GM21737 (cell line): ENCODE results near the gene PDGFB.

ENCODE experiments used
- ATAC-seq: cut with Tn5 transposase; IDR thresholded peaks from one replicate; pipeline ENCODE4 v1.9.1; 2021; ENCODE audit warnings: mild to moderate bottlenecking, moderate library complexity; ENCODE audit not compliant: unreplicated experiment

Gene PDGFB

GRCh38 chr22:39176714-39177455 is 67.9 kb downstream of the PDGFB start:
- ATAC-seq, result no peak

- ATAC-seq, result no peak
Observed at GRCh38 chr22:39176143-39176713, 68.6 kb downstream of the PDGFB start.

DNA sequence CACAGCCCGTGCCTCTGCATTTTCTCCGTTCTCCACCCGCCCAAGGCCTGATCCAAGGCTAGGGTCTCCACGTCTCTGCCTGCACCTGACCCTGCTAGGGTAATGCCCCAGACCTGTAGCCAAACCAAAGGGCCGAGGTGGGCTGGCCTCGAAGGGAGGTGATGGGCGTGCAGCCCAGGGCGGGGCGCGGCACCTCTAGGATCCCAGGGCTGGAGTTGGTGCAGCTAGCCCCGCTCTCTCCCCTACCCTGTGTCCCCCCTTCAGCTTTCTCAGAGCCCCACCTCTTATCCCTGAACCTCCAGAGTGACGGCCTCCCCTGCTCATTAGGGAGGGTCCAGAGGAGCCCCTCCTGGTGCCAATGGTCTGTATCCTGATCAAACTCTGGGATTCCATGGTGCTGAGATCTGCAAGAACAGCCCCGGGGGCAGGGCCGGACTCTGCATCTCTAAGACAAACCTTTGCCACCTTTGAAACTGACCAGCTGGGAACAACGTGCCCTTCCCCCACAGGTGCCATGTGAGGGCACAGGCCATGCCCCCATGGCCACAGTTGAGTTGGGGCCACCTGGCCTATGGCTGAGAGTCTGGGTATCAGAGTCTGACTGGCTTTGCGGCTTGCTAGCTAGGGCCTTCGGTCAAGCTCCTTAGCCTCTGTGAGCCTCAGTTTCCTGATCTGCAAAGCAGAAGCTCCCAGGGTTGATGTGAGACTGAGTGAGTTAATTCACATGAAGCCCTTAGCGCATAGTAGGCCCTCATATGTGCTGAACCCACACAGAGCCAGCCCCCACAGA is 69.2 kb downstream of the PDGFB start:
- ATAC-seq, result no peak

DNA sequence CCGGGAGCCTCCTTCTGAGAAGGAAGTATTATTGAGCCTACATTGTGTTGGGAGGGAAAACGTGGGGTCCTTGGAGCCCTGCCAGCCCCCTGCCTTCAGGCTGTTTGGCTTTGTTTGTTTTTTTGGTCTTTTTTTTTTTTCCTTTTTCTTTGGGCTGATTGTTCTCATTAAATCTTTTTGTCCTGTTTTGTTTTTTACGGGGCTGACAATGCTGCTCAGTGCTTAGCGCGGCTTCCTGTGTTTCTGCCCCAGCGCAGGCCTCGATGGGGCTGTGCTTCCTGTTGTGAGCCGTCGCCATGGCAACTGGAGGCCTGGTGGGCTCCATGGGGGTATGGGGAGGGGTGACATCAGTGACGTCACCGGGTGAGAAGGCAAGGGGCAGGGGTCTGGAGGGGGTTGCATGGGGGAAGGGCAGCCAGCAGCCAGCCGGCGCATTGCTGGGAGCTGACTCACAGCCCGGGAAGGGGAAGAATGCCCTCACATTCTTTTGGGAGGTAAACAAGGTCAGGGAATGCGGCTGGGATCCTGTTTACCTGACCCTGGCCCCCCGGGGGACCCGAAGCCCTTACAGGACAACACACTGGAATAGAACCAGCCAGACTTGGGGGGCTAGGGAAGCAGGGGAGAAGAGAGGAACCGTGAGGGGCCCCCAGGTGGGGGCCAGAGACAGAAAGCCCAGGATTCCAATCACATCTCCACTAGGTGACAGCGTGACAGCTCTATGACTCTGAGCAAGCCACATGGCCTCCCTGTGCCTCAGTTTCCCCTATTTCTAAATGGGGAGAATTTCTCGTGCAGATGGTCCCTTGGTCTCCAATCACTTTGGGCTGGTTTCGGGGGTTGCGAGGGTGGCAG is 70.1 kb downstream of the PDGFB start:
- ATAC-seq, result no peak

- ATAC-seq, result no peak
Observed at GRCh38 chr22:39173787-39174497, 70.8 kb downstream of the PDGFB start.
